Calu3 (cell line): Measurements from ENCODE around the gene RAPGEF1. TPM values are rescaled to one million over a fixed set of nuclear protein-coding genes. Genes with fewer than 3 reads are reported as not detected.

Source experiments
- BruUV-seq: library from RNA; stranded (reverse); fragments of 400-500 nt; replicated peaks from 2 replicates; lab custom pipeline; 2021; lab: Mats Ljungman, UMichigan
- CTCF ChIA-PET: fragments of 300-600 bp; sonication (Branson Sonifier 250); formaldehyde crosslinking; loops from one replicate; lab custom pipeline; 2022; ENCODE audit warnings: antibody characterized with exemption; lab: Charles Lee
- DNase-seq: peaks from one replicate; pipeline ENCODE4 v3.0.0; 2022
- H3K27ac Mint-ChIP-seq: one replicate; pipeline ENCODE4 v1.8.0; 2022; ENCODE audit warnings: mixed read lengths; ENCODE audit not compliant: unreplicated experiment
- H3K27me3 Mint-ChIP-seq: one replicate; pipeline ENCODE4 v1.8.0; 2022; ENCODE audit warnings: mixed read lengths; ENCODE audit not compliant: unreplicated experiment
- H3K36me3 Mint-ChIP-seq: one replicate; pipeline ENCODE4 v1.8.0; 2022; ENCODE audit warnings: mild to moderate bottlenecking, moderate library complexity, mixed read lengths; ENCODE audit not compliant: insufficient read depth, unreplicated experiment
- H3K4me1 Mint-ChIP-seq: one replicate; pipeline ENCODE4 v1.8.0; 2022; ENCODE audit warnings: mild to moderate bottlenecking, low read depth, mixed read lengths; ENCODE audit not compliant: unreplicated experiment
- H3K4me3 Mint-ChIP-seq: one replicate; pipeline ENCODE4 v1.8.0; 2022; ENCODE audit warnings: mild to moderate bottlenecking, low read depth, moderate library complexity, mixed read lengths; ENCODE audit not compliant: unreplicated experiment
- H3K9me3 Mint-ChIP-seq: one replicate; pipeline ENCODE4 v1.8.0; 2022; ENCODE audit warnings: low read depth, mixed read lengths; ENCODE audit not compliant: unreplicated experiment
- intact Hi-C: fragments of 100-400 bp; cut with micrococcal nuclease; formaldehyde crosslinking; loops from one replicate; pipeline ENCODE4 v1.10.0; 2022; ENCODE audit not compliant: unreplicated experiment
- total RNA-seq: library from RNA; stranded (reverse); gene quantifications from 2 replicates; pipeline ENCODE4 v1.2.3, GENCODE V29; 2022
- TF ChIP-seq, protein P1 (sequence below): fragments of 200-600 bp; IDR thresholded peaks from one replicate; pipeline ENCODE4 v1.8.0; 2022; ENCODE audit warnings: antibody characterized with exemption; ENCODE audit not compliant: unreplicated experiment

The RAPGEF1 gene
- total RNA-seq, 1 experiment from 2014 or later, result 32.5 TPM

DNA sequence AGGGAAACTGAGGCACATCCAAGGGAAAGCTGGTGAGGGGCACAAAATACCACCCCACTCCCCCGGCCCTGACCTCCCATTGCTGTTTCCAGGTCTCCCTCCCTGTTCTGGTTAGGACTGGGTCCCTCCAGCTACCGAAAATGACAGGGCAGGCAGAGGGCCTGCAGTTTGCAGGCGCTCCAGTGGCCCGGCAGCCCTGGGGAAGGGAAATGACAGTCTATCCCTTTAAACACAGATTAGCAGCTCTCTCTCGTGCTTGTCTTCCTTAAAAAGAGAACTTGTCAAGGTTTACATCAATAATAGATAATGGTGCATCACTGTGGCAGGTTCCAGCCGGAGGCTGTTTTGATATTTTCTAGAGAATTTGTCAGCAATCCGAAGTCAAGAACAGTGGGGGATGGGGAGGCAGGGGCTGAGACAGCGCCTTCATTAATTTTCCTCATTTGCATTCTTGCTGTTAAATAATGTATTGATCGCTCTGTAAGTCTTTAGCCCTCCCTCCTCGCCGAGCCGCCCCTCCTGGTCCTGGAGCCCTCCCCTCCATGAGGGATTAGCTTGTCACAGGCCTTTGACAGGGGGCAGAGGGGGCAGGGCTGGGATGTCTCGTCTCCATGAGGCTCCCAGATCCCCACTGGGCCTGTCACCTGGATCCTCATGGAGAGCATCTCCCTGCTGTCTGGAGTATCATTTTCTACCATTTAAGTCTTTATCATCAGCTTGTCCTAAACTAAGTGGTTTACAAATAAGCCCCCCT lies 45.0 kb upstream of the RAPGEF1 start:
- BruUV-seq, result no TSS peak
- CTCF ChIA-PET, result interaction anchor here (0.5 kb wide), 1 partner anchor 52 kb away, joined by 3 read pairs; no protein-coding TSS in a partner anchor
- TF ChIP-seq, protein P1, sequence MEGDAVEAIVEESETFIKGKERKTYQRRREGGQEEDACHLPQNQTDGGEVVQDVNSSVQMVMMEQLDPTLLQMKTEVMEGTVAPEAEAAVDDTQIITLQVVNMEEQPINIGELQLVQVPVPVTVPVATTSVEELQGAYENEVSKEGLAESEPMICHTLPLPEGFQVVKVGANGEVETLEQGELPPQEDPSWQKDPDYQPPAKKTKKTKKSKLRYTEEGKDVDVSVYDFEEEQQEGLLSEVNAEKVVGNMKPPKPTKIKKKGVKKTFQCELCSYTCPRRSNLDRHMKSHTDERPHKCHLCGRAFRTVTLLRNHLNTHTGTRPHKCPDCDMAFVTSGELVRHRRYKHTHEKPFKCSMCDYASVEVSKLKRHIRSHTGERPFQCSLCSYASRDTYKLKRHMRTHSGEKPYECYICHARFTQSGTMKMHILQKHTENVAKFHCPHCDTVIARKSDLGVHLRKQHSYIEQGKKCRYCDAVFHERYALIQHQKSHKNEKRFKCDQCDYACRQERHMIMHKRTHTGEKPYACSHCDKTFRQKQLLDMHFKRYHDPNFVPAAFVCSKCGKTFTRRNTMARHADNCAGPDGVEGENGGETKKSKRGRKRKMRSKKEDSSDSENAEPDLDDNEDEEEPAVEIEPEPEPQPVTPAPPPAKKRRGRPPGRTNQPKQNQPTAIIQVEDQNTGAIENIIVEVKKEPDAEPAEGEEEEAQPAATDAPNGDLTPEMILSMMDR, result no peak

DNA sequence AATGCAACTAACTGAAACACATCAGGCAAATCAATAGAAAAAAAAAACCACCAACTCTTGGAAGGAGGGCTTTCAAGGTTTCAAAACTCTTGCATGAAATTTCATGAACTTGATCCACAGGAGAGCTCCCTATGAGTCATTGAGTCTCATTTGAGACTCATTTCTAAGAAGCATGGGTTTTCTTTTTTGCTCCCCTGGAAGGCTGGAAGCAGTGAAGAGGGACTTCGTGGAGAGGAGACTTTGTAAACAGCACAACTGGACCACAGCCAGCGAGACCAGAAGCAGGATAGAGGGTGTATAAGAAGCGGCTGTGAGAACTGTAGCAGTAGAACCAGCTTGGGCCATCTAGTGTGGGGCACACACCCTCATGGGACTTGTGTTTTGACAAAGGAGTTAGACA lies 41.2 kb upstream of the RAPGEF1 start:
- DNase-seq, result no peak
- CTCF ChIA-PET, result no interaction called here
- H3K4me3 Mint-ChIP-seq, result no peak overlapping the region

More for the DNA sequence above, 45.0 kb upstream of the RAPGEF1 start:
- Mint-ChIP-seq H3K4me3 (no peak overlapping the region), H3K27ac (no peak overlapping the region), H3K27me3 (peaks cover 99% of the 10 kb centered on the region), H3K36me3 (no peaks in the 10 kb centered on the region), H3K9me3 (no peaks in the 10 kb centered on the region), H3K4me1 (no peaks in the 10 kb centered on the region)
- intact Hi-C loops, result no loop called here
- DNase-seq, result no peak

DNA sequence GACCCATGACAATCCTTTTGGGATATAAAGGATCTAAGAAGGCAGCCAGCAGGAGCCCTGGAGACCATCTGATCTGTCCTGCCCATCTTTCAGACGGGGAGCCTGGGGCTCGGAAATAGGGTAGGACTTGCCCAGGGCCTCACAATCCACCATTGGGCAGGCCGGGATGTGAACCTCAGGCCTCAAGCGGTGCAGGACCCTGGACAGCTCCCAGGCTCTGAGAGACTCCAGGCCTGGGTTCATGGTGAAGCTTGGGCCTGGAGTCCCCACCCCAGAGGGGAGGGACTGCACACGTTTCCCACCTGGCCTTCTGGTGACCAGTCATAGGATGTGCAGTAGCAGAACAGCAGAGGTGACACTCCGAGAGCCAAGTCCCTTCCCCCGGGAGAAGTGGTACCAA lies 36.6 kb upstream of the RAPGEF1 start:
- H3K36me3 Mint-ChIP-seq, result no peaks in the 10 kb centered on the region
- CTCF ChIA-PET, result no interaction called here
- BruUV-seq, result no TSS peak
- TF ChIP-seq, protein P1, result no peak
- no peak overlapping the region for H3K27ac Mint-ChIP-seq
- peaks cover 70% of the 10 kb centered on the region for H3K27me3 Mint-ChIP-seq
- intact Hi-C loops, result no loop called here
- DNase-seq, result peak; percentile 14
- H3K4me1 Mint-ChIP-seq, result no peaks in the 10 kb centered on the region
- no peak overlapping the region for H3K4me3 Mint-ChIP-seq
- H3K9me3 Mint-ChIP-seq, result no peaks in the 10 kb centered on the region

More for the DNA sequence above, 41.2 kb upstream of the RAPGEF1 start:
- BruUV-seq, result no TSS peak
- Mint-ChIP-seq H3K27me3 (peaks cover 87% of the 10 kb centered on the region), H3K9me3 (no peaks in the 10 kb centered on the region), H3K4me1 (no peaks in the 10 kb centered on the region), H3K27ac (no peak overlapping the region), H3K36me3 (no peaks in the 10 kb centered on the region)
- TF ChIP-seq, protein P1, result no peak
- intact Hi-C loops, result no loop called here

DNA sequence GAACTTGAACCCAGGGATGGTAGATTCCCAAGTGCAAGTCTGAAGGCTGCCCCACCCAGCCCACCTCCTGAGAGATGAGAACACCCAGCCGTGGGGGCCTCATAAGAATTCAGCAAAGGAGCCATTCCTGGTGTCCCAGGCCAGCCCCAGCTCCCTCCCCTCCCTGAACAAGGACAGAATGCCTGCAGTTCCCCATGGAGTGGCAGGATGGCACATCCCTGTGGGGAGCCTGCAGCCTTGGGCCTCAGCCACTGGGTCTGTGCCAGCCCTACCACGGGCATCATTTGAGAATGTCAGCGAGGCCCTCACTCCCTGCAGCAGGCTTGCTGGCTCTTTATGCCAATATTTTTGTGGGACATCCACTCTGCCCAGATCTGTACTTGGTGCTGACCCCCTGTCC lies 36.2 kb upstream of the RAPGEF1 start:
- no TSS peak for BruUV-seq
- Mint-ChIP-seq H3K4me3 (no peak overlapping the region), H3K27ac (no peak overlapping the region), H3K36me3 (no peaks in the 10 kb centered on the region), H3K27me3 (peaks cover 70% of the 10 kb centered on the region), H3K4me1 (no peaks in the 10 kb centered on the region), H3K9me3 (no peaks in the 10 kb centered on the region)
- CTCF ChIA-PET, result no interaction called here
- no peak for DNase-seq
- intact Hi-C loops, result no loop called here
- TF ChIP-seq, protein P1, result no peak
